ENCODE measurements around the gene RNF8. TPM values are rescaled to one million over a fixed set of nuclear protein-coding genes. Genes with fewer than 3 reads are reported as not detected.

Gene RNF8
- total and polyA plus RNA-seq, 9 of the 15 experiments (the other 6 are each of a cell fraction or from before 2014, with no cell fraction given): 10.6 to 47.0 (median 37.5) TPM

DNA sequence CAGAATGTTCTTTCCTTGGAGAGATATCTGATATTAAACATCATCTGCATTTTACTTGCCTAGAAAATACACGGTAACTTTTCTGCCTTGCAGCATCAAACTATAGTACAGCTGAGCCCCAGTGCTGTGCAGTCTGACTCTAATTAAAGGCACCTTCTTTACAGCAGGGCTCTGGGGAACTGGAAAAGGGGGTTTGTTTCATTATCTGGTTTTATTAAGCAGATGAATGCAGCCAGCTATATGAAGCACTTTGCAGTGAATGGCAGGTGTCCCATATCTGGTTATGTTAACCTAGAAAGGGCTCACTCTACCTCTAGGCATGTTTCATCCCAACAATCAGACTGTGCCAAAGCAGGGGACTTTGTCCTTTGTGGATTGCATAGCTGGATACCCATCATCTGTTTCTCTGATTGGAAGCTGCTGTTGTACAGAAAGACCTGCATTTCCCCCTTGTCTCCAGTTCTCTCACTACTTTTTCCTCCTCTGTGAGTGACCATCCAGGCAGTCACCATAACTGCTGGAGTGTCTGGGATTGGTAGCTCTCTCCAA lies 39.7 kb downstream of the RNF8 start:
- DNase-seq (ENCODE audit: extremely low read depth in 1 of 4, low spot score in 3 of 4) (peak in 1 of 4 experiments; percentile 5), FAIRE-seq (no peak), ATAC-seq (no peak)
- Histone ChIP-seq H3K4me1 (replicated peaks in 1 of 2; ENCODE audit: control insufficient read depth in 2 of 2, insufficient read depth in 2 of 2, low read length in 2 of 2) (peaks cover 3 to 7% of the 10 kb centered on the region in 2 experiments; a peak in 3 of 5 replicates), H3K79me2 (ENCODE audit: control insufficient read depth, insufficient read depth, low read length) (no peaks in the 10 kb centered on the region), H3K27ac (ENCODE audit: extremely low read depth, low read depth, low read length) (no peak overlapping the region), H3K9me3 (replicated peaks; ENCODE audit: control insufficient read depth, insufficient read depth, low read depth, low read length) (no peaks in the 10 kb centered on the region), H3K4me2 (ENCODE audit: insufficient read depth, low read length) (no peak overlapping the region), H3K4me3 (no peak overlapping the region), H3K9me1 (ENCODE audit: control insufficient read depth, insufficient read depth, low read length) (peaks cover 3% of the 10 kb centered on the region), H2AFZ (ENCODE audit: low read depth, low read length) (no peak overlapping the region), H4K20me1 (replicated peaks; ENCODE audit: control insufficient read depth, insufficient read depth, low read length) (no peaks in the 10 kb centered on the region; the same call in 1 of the 2 replicates), H3K27me3 (ENCODE audit: control insufficient read depth in 2 of 2, insufficient read depth in 2 of 2, low read length in 2 of 2) (no peaks in the 10 kb centered on the region), H3K9ac (ENCODE audit: insufficient read depth in 1 of 2, low read depth in 2 of 2, low read length in 2 of 2) (no peak overlapping the region), H3K36me3 (ENCODE audit: control insufficient read depth, insufficient read depth, low read length) (peaks cover 30% of the 10 kb centered on the region)
- WGBS (ENCODE audit: insufficient coverage, low coverage, missing lambda C conversion rate): 26% methylated on average over 1 of the region's 1 CpG
- CTCF ChIA-PET (ENCODE audit: low intra/inter-chr PET ratio): no interaction called here
- in situ Hi-C loops (cut with MboI) (no loop called here), intact Hi-C loops (cut with micrococcal nuclease) (no loop called here)
- POLR2A ChIA-PET: interaction anchor here (0.8 to 1.5 kb wide), 5 partner anchors 10 to 176 kb away, joined by 3 to 11 read pairs (median 3); partner anchors contain the start of gene CMTR1
- TF ChIP-seq, protein P1, sequence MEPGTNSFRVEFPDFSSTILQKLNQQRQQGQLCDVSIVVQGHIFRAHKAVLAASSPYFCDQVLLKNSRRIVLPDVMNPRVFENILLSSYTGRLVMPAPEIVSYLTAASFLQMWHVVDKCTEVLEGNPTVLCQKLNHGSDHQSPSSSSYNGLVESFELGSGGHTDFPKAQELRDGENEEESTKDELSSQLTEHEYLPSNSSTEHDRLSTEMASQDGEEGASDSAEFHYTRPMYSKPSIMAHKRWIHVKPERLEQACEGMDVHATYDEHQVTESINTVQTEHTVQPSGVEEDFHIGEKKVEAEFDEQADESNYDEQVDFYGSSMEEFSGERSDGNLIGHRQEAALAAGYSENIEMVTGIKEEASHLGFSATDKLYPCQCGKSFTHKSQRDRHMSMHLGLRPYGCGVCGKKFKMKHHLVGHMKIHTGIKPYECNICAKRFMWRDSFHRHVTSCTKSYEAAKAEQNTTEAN (CRISPR knock-in tag; IDR thresholded peaks at IDR 0.05): no peak
- TF ChIP-seq, protein P2, sequence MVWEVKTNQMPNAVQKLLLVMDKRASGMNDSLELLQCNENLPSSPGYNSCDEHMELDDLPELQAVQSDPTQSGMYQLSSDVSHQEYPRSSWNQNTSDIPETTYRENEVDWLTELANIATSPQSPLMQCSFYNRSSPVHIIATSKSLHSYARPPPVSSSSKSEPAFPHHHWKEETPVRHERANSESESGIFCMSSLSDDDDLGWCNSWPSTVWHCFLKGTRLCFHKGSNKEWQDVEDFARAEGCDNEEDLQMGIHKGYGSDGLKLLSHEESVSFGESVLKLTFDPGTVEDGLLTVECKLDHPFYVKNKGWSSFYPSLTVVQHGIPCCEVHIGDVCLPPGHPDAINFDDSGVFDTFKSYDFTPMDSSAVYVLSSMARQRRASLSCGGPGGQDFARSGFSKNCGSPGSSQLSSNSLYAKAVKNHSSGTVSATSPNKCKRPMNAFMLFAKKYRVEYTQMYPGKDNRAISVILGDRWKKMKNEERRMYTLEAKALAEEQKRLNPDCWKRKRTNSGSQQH (CRISPR knock-in tag; IDR thresholded peaks at IDR 0.05): no peak
- TF ChIP-seq STAT5B (CRISPR knock-in tag; IDR thresholded peaks at IDR 0.05) (no peak), TRIM28 (IDR thresholded peaks at IDR 0.05) (no peak), GTF2F1 (IDR thresholded peaks at IDR 0.05; ENCODE audit: low read depth, low read length) (no peak), ZKSCAN1 (IDR thresholded peaks at IDR 0.05; ENCODE audit: low read depth, low read length) (no peak), ZNF766 (CRISPR knock-in tag; conservative IDR thresholded peaks at IDR 0.05) (no peak), FOSL1 (tag; conservative IDR thresholded peaks at IDR 0.05) (no peak)
- TF ChIP-seq, protein P3, sequence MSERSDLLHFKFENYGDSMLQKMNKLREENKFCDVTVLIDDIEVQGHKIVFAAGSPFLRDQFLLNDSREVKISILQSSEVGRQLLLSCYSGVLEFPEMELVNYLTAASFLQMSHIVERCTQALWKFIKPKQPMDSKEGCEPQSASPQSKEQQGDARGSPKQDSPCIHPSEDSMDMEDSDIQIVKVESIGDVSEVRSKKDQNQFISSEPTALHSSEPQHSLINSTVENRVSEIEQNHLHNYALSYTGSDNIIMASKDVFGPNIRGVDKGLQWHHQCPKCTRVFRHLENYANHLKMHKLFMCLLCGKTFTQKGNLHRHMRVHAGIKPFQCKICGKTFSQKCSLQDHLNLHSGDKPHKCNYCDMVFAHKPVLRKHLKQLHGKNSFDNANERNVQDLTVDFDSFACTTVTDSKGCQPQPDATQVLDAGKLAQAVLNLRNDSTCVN (CRISPR knock-in tag; IDR thresholded peaks at IDR 0.05): no peak
- TF ChIP-seq, protein P4, sequence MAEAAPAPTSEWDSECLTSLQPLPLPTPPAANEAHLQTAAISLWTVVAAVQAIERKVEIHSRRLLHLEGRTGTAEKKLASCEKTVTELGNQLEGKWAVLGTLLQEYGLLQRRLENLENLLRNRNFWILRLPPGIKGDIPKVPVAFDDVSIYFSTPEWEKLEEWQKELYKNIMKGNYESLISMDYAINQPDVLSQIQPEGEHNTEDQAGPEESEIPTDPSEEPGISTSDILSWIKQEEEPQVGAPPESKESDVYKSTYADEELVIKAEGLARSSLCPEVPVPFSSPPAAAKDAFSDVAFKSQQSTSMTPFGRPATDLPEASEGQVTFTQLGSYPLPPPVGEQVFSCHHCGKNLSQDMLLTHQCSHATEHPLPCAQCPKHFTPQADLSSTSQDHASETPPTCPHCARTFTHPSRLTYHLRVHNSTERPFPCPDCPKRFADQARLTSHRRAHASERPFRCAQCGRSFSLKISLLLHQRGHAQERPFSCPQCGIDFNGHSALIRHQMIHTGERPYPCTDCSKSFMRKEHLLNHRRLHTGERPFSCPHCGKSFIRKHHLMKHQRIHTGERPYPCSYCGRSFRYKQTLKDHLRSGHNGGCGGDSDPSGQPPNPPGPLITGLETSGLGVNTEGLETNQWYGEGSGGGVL (CRISPR knock-in tag; IDR thresholded peaks at IDR 0.05): no peak
- BruUV-seq (replicated peaks): no TSS peak
